K562 (cell line): Measurements from ENCODE around the gene USPL1. TPM values are rescaled to one million over a fixed set of nuclear protein-coding genes. Genes with fewer than 3 reads are reported as not detected.

Experiments
- CBX2 ChIP-seq: fragments of 200-600 bp; sonication (generic); IDR thresholded peaks from one replicate; pipeline ENCODE4 v1.6.1; 2012; ENCODE audit warnings: mild to moderate bottlenecking, low read length, inconsistent platforms; ENCODE audit not compliant: insufficient read depth, poor library complexity, severe bottlenecking
- CLOCK ChIP-seq: fragments of 250-450 bp; sonication (Bioruptor Pico); IDR thresholded peaks from 2 replicates; pipeline ENCODE4 v1.4.0; 2020; ENCODE audit warnings: mild to moderate bottlenecking, moderate library complexity, borderline replicate concordance
- FOXJ3 ChIP-seq: sonication (generic); formaldehyde crosslinking; IDR thresholded peaks from 2 replicates; pipeline ENCODE4 v1.4.0; 2020; ENCODE audit warnings: mild to moderate bottlenecking, missing genetic modification reagents
- HNRNPK ChIP-seq: fragments of 200-400 bp; formaldehyde crosslinking; IDR thresholded peaks from one replicate; pipeline ENCODE4 v1.6.1; 2018; ENCODE audit warnings: mild to moderate bottlenecking, low read depth, low read length; ENCODE audit not compliant: poor library complexity, severe bottlenecking
- NR4A1 ChIP-seq, 2 experiments: fragments of 250-450 bp in 1 of 2; fragments of 450-650 bp in 1 of 2; sonication (Bioruptor Pico) in 1 of 2; IDR thresholded peaks; 2 replicates each; pipeline versions ENCODE4 v1.4.0 to v1.6.1; 2016 to 2020; ENCODE audit warnings: mild to moderate bottlenecking in 2 of 2, missing compliant biosample characterization in 1 of 2, missing genetic modification characterization in 1 of 2, moderate library complexity in 1 of 2
- REST ChIP-seq, 2 experiments: fragments of 450-650 bp; formaldehyde crosslinking in 1 of 2; IDR thresholded peaks; 2 replicates each; pipeline versions ENCODE4 v1.4.0 to v1.6.1; 2014 to 2020; ENCODE audit warnings: mild to moderate bottlenecking in 2 of 2, borderline replicate concordance in 1 of 2, low read depth in 1 of 2
- ZBTB9 ChIP-seq: fragments of 450-650 bp; formaldehyde crosslinking; IDR thresholded peaks from 2 replicates; pipeline ENCODE4 v1.4.0; 2020; ENCODE audit warnings: mild to moderate bottlenecking, moderate library complexity
- ZNF395 ChIP-seq: fragments of 200-800 bp; sonication (Bioruptor generic); IDR thresholded peaks from 2 replicates; pipeline ENCODE4 v1.6.1; 2017; ENCODE audit warnings: missing genetic modification characterization, missing compliant biosample characterization
- polyA plus RNA-seq, 8 experiments: library from polyadenylated mRNA; depleted of rRNA in 4 of 8; stranded (reverse) in 5 of 8; unstranded in 3 of 8; fragments of >200 nt; fragmentation: Nextera tagmentation in 2 of 8; fragmentation: Illumina TruSeq in 1 of 8; extraction: Ambion mirVana in 2 of 8; extraction: Trizol in 1 of 8; gene quantifications; 2 replicates each; pipeline versions ENCODE4 v1.2.1 to v1.2.3, GENCODE V29; 2011 to 2014; ENCODE audit warnings: inconsistent platforms in 1 of 8, missing spikeins in 1 of 8
- total RNA-seq, 7 experiments: library from RNA; depleted of rRNA in 6 of 7; stranded (reverse); fragments of >200 nt in 6 of 7; fragmentation: Illumina TruSeq in 2 of 7; extraction: Trizol in 2 of 7; gene quantifications; 2 replicates each; pipeline versions ENCODE4 v1.2.1 to v1.2.3, GENCODE V29; 2011 to 2021; ENCODE audit warnings: low replicate concordance in 1 of 7

The USPL1 gene
- total and polyA plus RNA-seq, 9 of the 15 experiments (the other 6 are each of a cell fraction or from before 2014, with no cell fraction given) = 5.5 to 18.0 (median 12.0) TPM

- TF ChIP-seq ZBTB9 (CRISPR knock-in tag) (no peak), CBX2 (no peak), ZNF395 (CRISPR knock-in tag) (no peak), REST (IDR thresholded peaks at IDR 0.05; ENCODE audit: borderline replicate concordance) (peak; percentile 31; the same call in 1 of the 2 replicates), REST (CRISPR knock-in tag; IDR thresholded peaks at IDR 0.05; ENCODE audit: low read depth) (no peak), HNRNPK (no peak), FOXJ3 (CRISPR knock-in tag) (no peak), CLOCK (no peak), NR4A1 (CRISPR knock-in tag; IDR thresholded peaks at IDR 0.05) (no peak), NR4A1 (tag; IDR thresholded peaks at IDR 0.05) (no peak)
Measured at GRCh38 chr13:30673669-30674521, 56.2 kb downstream of the USPL1 start (continued).
